Upper lobe of left lung (tissue), 6 donors: Measurements from ENCODE around the gene NAP1L5. TPM values are rescaled to one million over a fixed set of nuclear protein-coding genes. Genes with fewer than 3 reads are reported as not detected.

Source experiments
- ATAC-seq, 2 donors: fragments of 200-7000 bp; cut with Tn5 transposase; one replicate each; pipeline ENCODE4 v1.9.1; 2022; ENCODE audit warnings: mild to moderate bottlenecking in 2 of 2, moderate library complexity in 2 of 2; ENCODE audit not compliant: low FRiP score in 2 of 2
- DNase-seq, 2 donors: peaks; one replicate each; pipeline ENCODE4 v3.0.0-alpha.2; 2019 to 2020
- H3K27ac ChIP-seq, 4 donors: fragments of 200-600 bp; sonication (generic); one replicate each; pipeline ENCODE4 v1.5.1; 2016 to 2019
- H3K27me3 ChIP-seq, 4 donors: fragments of 200-600 bp; sonication (generic); one replicate each; pipeline ENCODE4 v1.5.1; 2017 to 2019
- H3K36me3 ChIP-seq, 4 donors: fragments of 200-600 bp; sonication (generic); one replicate each; pipeline ENCODE4 v1.5.1; 2016 to 2019
- H3K4me1 ChIP-seq, 4 donors: fragments of 200-600 bp; sonication (generic); one replicate each; pipeline ENCODE4 v1.5.1; 2018 to 2019
- H3K4me3 ChIP-seq, 4 donors: fragments of 200-600 bp; sonication (generic); one replicate each; pipeline ENCODE4 v1.5.1; 2017 to 2019; ENCODE audit warnings: mild to moderate bottlenecking in 2 of 4, moderate library complexity in 1 of 4
- H3K9me3 ChIP-seq, 4 donors: fragments of 200-600 bp; sonication (generic); one replicate each; pipeline ENCODE4 v1.5.1; 2018 to 2019
- EP300 ChIP-seq, 4 donors: sonication (generic); formaldehyde crosslinking; IDR thresholded peaks; one replicate each; pipeline ENCODE4 v1.5.1; 2017; ENCODE audit warnings: antibody characterized with exemption in 4 of 4, control low read depth in 2 of 4
- POLR2A ChIP-seq, 4 donors: fragments of 450-650 bp; IDR thresholded peaks; one replicate each; pipeline ENCODE4 v1.5.1; 2016 to 2017; ENCODE audit warnings: antibody characterized with exemption in 4 of 4, mild to moderate bottlenecking in 2 of 4
- POLR2AphosphoS5 ChIP-seq, 2 donors: sonication (generic); formaldehyde crosslinking; IDR thresholded peaks; one replicate each; pipeline ENCODE4 v1.5.1; 2017; ENCODE audit warnings: antibody characterized with exemption in 2 of 2
- WGBS, 2 donors: methylation state at CpG; one replicate each; pipeline ENCODE4 v1.1.5; 2017 to 2018; 5-methylcytosine and 5-hydroxymethylcytosine counted together
- total RNA-seq, 6 donors: library from RNA; depleted of rRNA in 4 of 6; stranded (reverse); fragments of >200 nt in 4 of 6; gene quantifications; one replicate each; pipeline versions ENCODE4 v1.1.0 to v1.2.1, GENCODE V29; 2016 to 2021
- TF ChIP-seq, protein P1 (sequence below), 6 experiments: fragments of 450-650 bp in 4 of 6; fragments of 200-600 bp in 2 of 6; sonication (generic) in 2 of 6; IDR thresholded peaks; one replicate each; pipeline ENCODE4 v1.5.1; 2016 to 2019; ENCODE audit warnings: antibody characterized with exemption in 6 of 6
- donor health status: DM: no; HTN: no; CAD: no; lungs with moderate emphysema.
- donor health status: DM: no; HTN: yes; CAD: no; lungs with severe emphysema.

The NAP1L5 gene
- total RNA-seq, 6 donors from 2014 or later = 1.5 to 3.0 (median 2.8) TPM; not detected in 1

DNA sequence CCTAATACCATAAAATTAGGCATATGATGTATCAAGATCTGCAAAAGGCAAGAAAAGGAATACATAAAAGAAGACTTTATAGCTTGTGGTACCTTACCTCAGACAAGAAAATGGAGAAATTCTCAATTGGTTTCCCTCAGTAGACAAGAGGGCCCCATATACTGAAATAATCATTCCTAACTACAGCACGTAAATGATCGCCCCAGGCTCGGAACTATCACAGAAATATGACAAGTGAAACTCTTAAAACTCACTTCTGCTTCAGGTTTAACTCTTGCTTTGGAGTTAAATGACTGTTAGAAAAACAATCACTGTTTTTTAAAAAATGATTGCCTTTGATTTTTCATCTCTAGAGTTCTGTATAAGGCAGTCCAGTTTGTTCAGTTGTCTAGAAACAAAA lies 38.6 kb upstream of the NAP1L5 start:
- H3K4me1 ChIP-seq = peaks cover 13 to 20% (median 18%) of the 10 kb centered on the region in 4 donors
- TF ChIP-seq, protein P1, sequence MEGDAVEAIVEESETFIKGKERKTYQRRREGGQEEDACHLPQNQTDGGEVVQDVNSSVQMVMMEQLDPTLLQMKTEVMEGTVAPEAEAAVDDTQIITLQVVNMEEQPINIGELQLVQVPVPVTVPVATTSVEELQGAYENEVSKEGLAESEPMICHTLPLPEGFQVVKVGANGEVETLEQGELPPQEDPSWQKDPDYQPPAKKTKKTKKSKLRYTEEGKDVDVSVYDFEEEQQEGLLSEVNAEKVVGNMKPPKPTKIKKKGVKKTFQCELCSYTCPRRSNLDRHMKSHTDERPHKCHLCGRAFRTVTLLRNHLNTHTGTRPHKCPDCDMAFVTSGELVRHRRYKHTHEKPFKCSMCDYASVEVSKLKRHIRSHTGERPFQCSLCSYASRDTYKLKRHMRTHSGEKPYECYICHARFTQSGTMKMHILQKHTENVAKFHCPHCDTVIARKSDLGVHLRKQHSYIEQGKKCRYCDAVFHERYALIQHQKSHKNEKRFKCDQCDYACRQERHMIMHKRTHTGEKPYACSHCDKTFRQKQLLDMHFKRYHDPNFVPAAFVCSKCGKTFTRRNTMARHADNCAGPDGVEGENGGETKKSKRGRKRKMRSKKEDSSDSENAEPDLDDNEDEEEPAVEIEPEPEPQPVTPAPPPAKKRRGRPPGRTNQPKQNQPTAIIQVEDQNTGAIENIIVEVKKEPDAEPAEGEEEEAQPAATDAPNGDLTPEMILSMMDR (IDR thresholded peaks at IDR 0.05) = no peak
- TF ChIP-seq POLR2A (IDR thresholded peaks at IDR 0.05) (no peak), POLR2AphosphoS5 (IDR thresholded peaks at IDR 0.05) (no peak), EP300 (IDR thresholded peaks at IDR 0.05) (no peak)
- WGBS, 2 donors = 68 to 82% methylated on average over 3 of the region's 3 CpGs
- peaks cover 0 to 27% (median 4%) of the 10 kb centered on the region in 4 donors for H3K36me3 ChIP-seq
- peak overlapping the region in 2 of 4 donors; percentile 23 to 24 for H3K27ac ChIP-seq
- H3K27me3 ChIP-seq = no peaks in the 10 kb centered on the region
- ATAC-seq = no peak
- H3K9me3 ChIP-seq = no peaks in the 10 kb centered on the region
- no peak for DNase-seq
- no peak overlapping the region for H3K4me3 ChIP-seq

DNA sequence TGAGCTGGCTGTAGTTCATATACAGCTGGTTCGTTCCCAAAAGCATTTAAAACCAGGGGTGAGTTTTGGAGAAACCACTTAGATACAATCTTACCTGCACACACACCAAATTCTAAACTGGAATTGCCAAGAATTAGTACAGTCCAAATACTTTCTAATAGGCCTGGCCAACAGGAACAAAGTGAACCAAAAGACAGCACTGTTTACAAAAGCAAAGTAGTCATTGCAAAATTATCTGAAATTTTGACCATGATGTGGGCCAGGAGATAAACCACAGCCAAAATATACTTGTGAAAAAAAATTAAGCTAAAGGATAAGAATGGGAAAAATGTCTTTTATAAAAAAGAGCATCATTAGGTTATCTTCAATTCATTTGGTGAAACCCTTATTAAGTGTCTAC lies 37.9 kb upstream of the NAP1L5 start:
- WGBS, 2 donors = 61 to 67% methylated on average over 1 of the region's 1 CpG
- ATAC-seq = no peak

DNA sequence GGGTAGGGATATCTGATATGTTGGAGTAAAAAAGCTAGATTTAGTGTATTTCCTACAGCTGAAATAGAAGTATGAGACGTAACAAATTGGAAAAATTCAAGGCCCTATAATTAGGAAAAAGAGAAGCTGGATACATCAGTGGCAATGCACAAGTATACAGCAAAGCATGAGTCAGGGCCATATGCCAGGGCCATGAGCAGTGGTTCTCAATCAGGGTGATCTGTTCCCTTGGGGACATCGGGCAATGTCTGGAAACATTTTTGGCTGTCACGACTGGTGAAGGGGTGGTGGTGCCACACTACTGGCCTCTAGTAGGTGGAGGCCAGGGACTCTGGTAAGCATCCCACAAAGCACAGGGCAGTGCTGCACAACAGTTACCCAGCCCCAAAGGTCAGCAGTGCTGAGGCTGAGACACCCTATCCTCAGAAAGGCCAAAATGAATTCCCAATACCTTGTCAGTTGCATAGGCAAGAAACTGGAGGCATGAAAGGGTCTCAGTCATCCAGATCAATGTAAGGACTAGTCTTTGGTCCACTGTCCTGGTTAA lies 36.8 kb upstream of the NAP1L5 start:
- Histone ChIP-seq H3K36me3 (peaks cover 0 to 41% (median 10%) of the 10 kb centered on the region in 4 donors), H3K4me1 (peaks cover 13 to 22% (median 19%) of the 10 kb centered on the region in 4 donors)

More for the DNA sequence above, 37.9 kb upstream of the NAP1L5 start:
- Histone ChIP-seq H3K27me3 (no peaks in the 10 kb centered on the region), H3K27ac (peak overlapping the region in 1 of 4 donors; percentile 13), H3K36me3 (peaks cover 0 to 31% (median 8%) of the 10 kb centered on the region in 4 donors), H3K4me3 (no peak overlapping the region), H3K9me3 (no peaks in the 10 kb centered on the region), H3K4me1 (peaks cover 13 to 22% (median 19%) of the 10 kb centered on the region in 4 donors)
- no peak for DNase-seq
- no peak for TF ChIP-seq POLR2A (IDR thresholded peaks at IDR 0.05)
- TF ChIP-seq POLR2AphosphoS5 (IDR thresholded peaks at IDR 0.05) = no peak
- no peak for TF ChIP-seq EP300 (IDR thresholded peaks at IDR 0.05)
- TF ChIP-seq, protein P1 (IDR thresholded peaks at IDR 0.05) = no peak

DNA sequence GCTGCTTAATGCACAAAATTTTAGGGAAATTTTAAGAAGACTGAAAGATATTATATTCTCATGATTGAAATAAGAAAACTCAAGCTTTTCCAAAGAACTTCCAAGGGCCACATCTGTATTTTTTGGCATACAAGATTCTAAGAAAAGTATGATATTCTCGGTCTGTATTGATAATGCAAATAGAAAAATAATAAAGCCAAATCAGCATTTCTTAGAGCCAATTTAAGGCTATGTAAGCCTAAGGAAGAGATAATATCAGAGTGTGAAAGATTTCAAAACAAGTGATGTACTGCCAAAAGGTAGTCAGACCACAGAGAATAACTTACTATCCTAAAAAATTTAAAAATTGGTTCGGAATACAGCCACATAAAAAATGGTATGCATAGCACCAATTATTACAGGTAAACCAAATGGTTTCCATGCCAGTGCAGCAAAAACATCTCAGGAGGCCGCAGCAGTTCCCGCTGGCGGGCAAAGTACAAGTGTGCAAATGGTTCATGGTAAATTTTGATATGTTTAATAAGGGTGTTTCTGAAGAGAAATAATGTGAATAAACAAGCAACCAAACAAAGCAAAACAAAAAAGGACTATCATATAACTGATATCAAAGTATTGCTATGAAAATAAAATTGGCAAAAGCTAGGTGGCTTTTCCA lies 35.2 kb upstream of the NAP1L5 start:
- DNase-seq = no peak
- H3K36me3 ChIP-seq = peaks cover 6 to 47% (median 17%) of the 10 kb centered on the region in 4 donors
- 90 to 97% methylated on average over 5 of the region's 5 CpGs for WGBS, 2 donors

More for the DNA sequence above, 36.8 kb upstream of the NAP1L5 start:
- Histone ChIP-seq H3K27ac (peak overlapping the region in 2 of 4 donors; percentile 27 to 55), H3K9me3 (no peaks in the 10 kb centered on the region), H3K4me3 (no peak overlapping the region), H3K27me3 (no peaks in the 10 kb centered on the region)
- 77 to 97% methylated on average over 2 to 3 of the region's 3 CpGs for WGBS, 2 donors
- DNase-seq (no peak), ATAC-seq (no peak)
- TF ChIP-seq EP300 (IDR thresholded peaks at IDR 0.05) (no peak), POLR2A (IDR thresholded peaks at IDR 0.05) (no peak), POLR2AphosphoS5 (IDR thresholded peaks at IDR 0.05) (no peak)
- TF ChIP-seq, protein P1 (IDR thresholded peaks at IDR 0.05) = no peak

More for the DNA sequence above, 35.2 kb upstream of the NAP1L5 start:
- TF ChIP-seq EP300 (IDR thresholded peaks at IDR 0.05) (no peak), POLR2AphosphoS5 (IDR thresholded peaks at IDR 0.05) (no peak), POLR2A (IDR thresholded peaks at IDR 0.05) (no peak)
- TF ChIP-seq, protein P1 (IDR thresholded peaks at IDR 0.05) = no peak
- H3K27ac ChIP-seq = no peak overlapping the region
- H3K9me3 ChIP-seq = no peaks in the 10 kb centered on the region
- ATAC-seq = no peak
- H3K4me1 ChIP-seq = peaks cover 7 to 18% (median 16%) of the 10 kb centered on the region in 4 donors
- no peak overlapping the region for H3K4me3 ChIP-seq
- no peaks in the 10 kb centered on the region for H3K27me3 ChIP-seq
